ENCODE data around the gene ISM1. TPM values are rescaled to one million over a fixed set of nuclear protein-coding genes. Genes with fewer than 3 reads are reported as not detected.

The ISM1 gene
- polyA plus RNA-seq, 3 donors = not detected

- H3K4me3 ChIP-seq (replicated peaks in 1 of 3; ENCODE audit: low read depth in 2 of 3, low read length in 3 of 3) = no peak overlapping the region
- no peaks in the 10 kb centered on the region for H3K27me3 ChIP-seq (ENCODE audit: control insufficient read depth in 2 of 2, insufficient read depth in 2 of 2, low read length in 2 of 2)
- H3K9me3 ChIP-seq (replicated peaks in 1 of 2; ENCODE audit: control insufficient read depth in 1 of 2, insufficient read depth in 1 of 2, low read length in 2 of 2) = no peaks in the 10 kb centered on the region
- no peak for TF ChIP-seq CTCF (IDR thresholded peaks at IDR 0.05)
- H4K20me1 ChIP-seq (ENCODE audit: insufficient read depth, low read length) = no peaks in the 10 kb centered on the region
- Mint-ChIP-seq H3K27ac (no peak overlapping the region), H3K9me3 (peaks cover 2 to 8% (median 4%) of the 10 kb centered on the region in 7 donors), H3K36me3 (no peaks in the 10 kb centered on the region), H3K27me3 (ENCODE audit: low read depth in 3 of 3) (no peaks in the 10 kb centered on the region), H3K4me1 (no peaks in the 10 kb centered on the region), H3K4me3 (no peak overlapping the region)
- H3K9ac ChIP-seq (ENCODE audit: insufficient read depth, low read length, poor library complexity, severe bottlenecking) = no peak overlapping the region
- intact Hi-C loops (cut with micrococcal nuclease) = no loop called here
- H3K36me3 ChIP-seq (replicated peaks in 1 of 2; ENCODE audit: control insufficient read depth in 1 of 2, insufficient read depth in 2 of 2, low read length in 2 of 2) = no peaks in the 10 kb centered on the region
- H3K4me2 ChIP-seq (replicated peaks; ENCODE audit: extremely low read depth, low read length, poor library complexity, severe bottlenecking) = no peak overlapping the region
- no peaks in the 10 kb centered on the region for H3K79me2 ChIP-seq (ENCODE audit: insufficient read depth, low read length)
- no peak overlapping the region for H3K27ac ChIP-seq (ENCODE audit: low read depth in 1 of 2, low read length in 2 of 2)
- WGBS (ENCODE audit: insufficient coverage) = no CpG with 5 or more reads among the region's 1 CpG
- H3K4me1 ChIP-seq (ENCODE audit: control insufficient read depth in 1 of 2, insufficient read depth in 2 of 2, low read length in 2 of 2) = no peaks in the 10 kb centered on the region
- DNase-seq = no peak
- no peak overlapping the region for H2AFZ ChIP-seq (ENCODE audit: insufficient read depth, low read depth, low read length, poor library complexity, severe bottlenecking)
Measured at GRCh38 chr20:13183005-13183404, 38.1 kb upstream of the ISM1 start.

DNA sequence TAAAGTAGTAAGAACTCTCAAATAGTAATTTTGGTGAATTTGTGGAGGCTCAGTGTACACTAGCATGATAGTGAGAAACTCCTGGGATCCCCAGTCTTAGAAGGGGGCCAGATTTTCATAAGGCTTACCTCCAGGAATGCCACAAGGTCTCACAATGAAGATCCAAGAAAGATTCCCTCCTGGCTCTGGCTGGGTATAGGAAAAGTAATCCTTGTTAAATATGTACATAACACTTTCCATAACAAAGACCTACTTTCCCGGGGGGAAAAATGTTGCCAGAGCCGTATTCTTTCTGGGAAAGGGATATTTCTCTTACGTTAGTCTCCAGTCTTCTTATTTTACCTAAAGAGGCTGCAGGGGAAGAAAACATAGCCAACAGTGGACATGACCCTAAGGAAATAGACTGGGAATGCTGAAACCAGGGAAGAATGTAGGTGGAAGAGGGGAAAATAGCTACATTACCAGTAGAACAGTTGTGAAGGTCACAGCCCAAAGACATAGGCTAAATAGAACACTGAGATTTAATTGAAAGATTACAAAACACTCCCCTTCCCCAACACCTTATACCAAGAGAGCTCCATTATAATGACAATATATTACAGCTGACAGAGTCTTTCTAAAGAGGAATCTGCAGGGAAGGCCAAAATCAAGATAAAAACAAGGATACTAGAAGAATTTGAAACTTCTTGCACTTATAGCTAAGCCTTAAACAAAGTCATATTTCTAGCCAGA, 34.9 kb upstream of the ISM1 start:
- intact Hi-C loops (cut with micrococcal nuclease) = no loop called here
- no peak overlapping the region for H3K4me3 ChIP-seq (replicated peaks in 1 of 3; ENCODE audit: low read depth in 2 of 3, low read length in 3 of 3)
- H3K4me1 ChIP-seq (ENCODE audit: control insufficient read depth in 1 of 2, insufficient read depth in 2 of 2, low read length in 2 of 2) = no peaks in the 10 kb centered on the region
- no peak overlapping the region for H3K4me2 ChIP-seq (replicated peaks; ENCODE audit: extremely low read depth, low read length, poor library complexity, severe bottlenecking)
- H3K79me2 ChIP-seq (ENCODE audit: insufficient read depth, low read length) = no peaks in the 10 kb centered on the region
- H3K27ac Mint-ChIP-seq = no peak overlapping the region
- H4K20me1 ChIP-seq (ENCODE audit: insufficient read depth, low read length) = no peaks in the 10 kb centered on the region
- H3K9ac ChIP-seq (ENCODE audit: insufficient read depth, low read length, poor library complexity, severe bottlenecking) = no peak overlapping the region
- whole genome bisulfite sequencing (ENCODE audit: insufficient coverage) = no CpG with 5 or more reads among the region's 3 CpGs
- H3K36me3 ChIP-seq (replicated peaks in 1 of 2; ENCODE audit: control insufficient read depth in 1 of 2, insufficient read depth in 2 of 2, low read length in 2 of 2) = no peaks in the 10 kb centered on the region
- no peak for DNase-seq
- H2AFZ ChIP-seq (ENCODE audit: insufficient read depth, low read depth, low read length, poor library complexity, severe bottlenecking) = no peak overlapping the region
- no peaks in the 10 kb centered on the region for H3K4me1 Mint-ChIP-seq
- no peak overlapping the region for H3K27ac ChIP-seq (ENCODE audit: low read depth in 1 of 2, low read length in 2 of 2)
- H3K27me3 ChIP-seq (ENCODE audit: control insufficient read depth in 2 of 2, insufficient read depth in 2 of 2, low read length in 2 of 2) = no peaks in the 10 kb centered on the region
- no peak overlapping the region for H3K4me3 Mint-ChIP-seq
- no peak for TF ChIP-seq CTCF (IDR thresholded peaks at IDR 0.05)
- H3K9me3 ChIP-seq (replicated peaks in 1 of 2; ENCODE audit: control insufficient read depth in 1 of 2, insufficient read depth in 1 of 2, low read length in 2 of 2) = no peaks in the 10 kb centered on the region
- no peaks in the 10 kb centered on the region for H3K36me3 Mint-ChIP-seq
- peaks cover 0 to 4% (median 0%) of the 10 kb centered on the region in 3 donors for H3K27me3 Mint-ChIP-seq (ENCODE audit: low read depth in 3 of 3)
- peaks cover 2 to 8% (median 5%) of the 10 kb centered on the region in 7 donors for H3K9me3 Mint-ChIP-seq
